A673 (cell line): ENCODE measurements around the gene MRPS18A. TPM values are rescaled to one million over a fixed set of nuclear protein-coding genes. Genes with fewer than 3 reads are reported as not detected.
"Not testable (repeated sequence)": the region's sequence is repeated elsewhere in the genome, so short reads cannot be mapped to it uniquely, and the experiment has no call there.

Experiments used
- BruUV-seq: library from RNA; stranded (reverse); fragments of 400-500 nt; replicated peaks from 2 replicates; lab custom pipeline; 2021; lab: Mats Ljungman, UMichigan
- CTCF ChIA-PET: fragments of 300-600 bp; sonication (Branson Sonifier 250); formaldehyde crosslinking; loops from one replicate; lab custom pipeline; 2022; ENCODE audit warnings: antibody characterized with exemption; lab: Charles Lee
- POLR2A ChIA-PET: fragments of 300-600 bp; sonication (Branson Sonifier 250); formaldehyde crosslinking; loops from one replicate; lab custom pipeline; 2022; ENCODE audit warnings: antibody characterized with exemption; ENCODE audit not compliant: low non-redundant PET; lab: Charles Lee
- DNase-seq: peaks from one replicate; pipeline ENCODE4 v3.0.0-alpha.2; 2015; ENCODE audit warnings: low spot score
- H3K27ac ChIP-seq: fragments of 200-600 bp; sonication (generic); 2 replicates; pipeline ENCODE4 v1.5.1; 2016; ENCODE audit warnings: mixed run types, low read depth, mild to moderate bottlenecking, mixed read lengths, antibody characterized with exemption, low read length; ENCODE audit not compliant: poor library complexity, severe bottlenecking
- H3K27me3 ChIP-seq: fragments of 200-600 bp; sonication (generic); replicated peaks from 2 replicates; pipeline ENCODE4 v1.6.1; 2017; ENCODE audit warnings: mixed run types, low read depth, mild to moderate bottlenecking, mixed read lengths, antibody characterized with exemption, low read length; ENCODE audit not compliant: insufficient read depth, poor library complexity
- H3K36me3 ChIP-seq: fragments of 200-600 bp; sonication (generic); 2 replicates; pipeline ENCODE4 v1.6.1; 2016; ENCODE audit warnings: mixed run types, mild to moderate bottlenecking, mixed read lengths, antibody characterized with exemption, low read length; ENCODE audit not compliant: insufficient read depth, poor library complexity, severe bottlenecking
- H3K4me1 ChIP-seq: fragments of 200-600 bp; sonication (generic); 2 replicates; pipeline ENCODE4 v1.6.1; 2017; ENCODE audit warnings: mixed run types, mild to moderate bottlenecking, mixed read lengths, antibody characterized with exemption, low read length; ENCODE audit not compliant: insufficient read depth, poor library complexity, severe bottlenecking
- H3K4me3 ChIP-seq: fragments of 200-600 bp; sonication (generic); 2 replicates; pipeline ENCODE4 v1.5.1; 2016; ENCODE audit warnings: low read depth, mixed run types, mild to moderate bottlenecking, mixed read lengths, low read length; ENCODE audit not compliant: poor library complexity, severe bottlenecking
- H3K9me3 ChIP-seq: fragments of 200-600 bp; sonication (generic); 2 replicates; pipeline ENCODE4 v1.6.1; 2016; ENCODE audit warnings: mixed run types, low read depth, mild to moderate bottlenecking, mixed read lengths, antibody characterized with exemption, low read length; ENCODE audit not compliant: poor library complexity, severe bottlenecking
- CTCF ChIP-seq: fragments of 300-800, 200-600 bp; sonication (generic); conservative IDR thresholded peaks from 2 replicates; pipeline ENCODE4 v1.5.1; 2017; ENCODE audit warnings: low read depth, mild to moderate bottlenecking, antibody characterized with exemption, low read length, moderate library complexity, mixed read lengths
- EZH2 ChIP-seq: fragments of 200-600 bp; sonication (generic); IDR thresholded peaks from 2 replicates; pipeline ENCODE4 v1.6.1; 2017; ENCODE audit warnings: borderline replicate concordance, low read depth, mild to moderate bottlenecking, mixed read lengths, antibody characterized with exemption, low read length; ENCODE audit not compliant: poor library complexity, severe bottlenecking
- intact Hi-C: fragments of 100-400 bp; cut with micrococcal nuclease; formaldehyde crosslinking; loops from one replicate; pipeline ENCODE4 v1.10.0; 2022; ENCODE audit not compliant: unreplicated experiment
- total RNA-seq: library from RNA; stranded (reverse); gene quantifications from 2 replicates; pipeline ENCODE4 v1.2.3, GENCODE V29; 2021

The MRPS18A gene
- total RNA-seq, 1 experiment from 2014 or later = 64.6 TPM

GRCh38 chr6:43634702-43635303, 52.8 kb downstream of the MRPS18A start:
- peaks cover 38% of the 10 kb centered on the region for H3K4me1 ChIP-seq
- intact Hi-C loops = no loop called here
- no peaks in the 10 kb centered on the region for H3K9me3 ChIP-seq
- POLR2A ChIA-PET = interaction anchor here (0.5 kb wide), 1 partner anchor 396 kb away, joined by 7 read pairs; no protein-coding TSS in a partner anchor
- H3K27ac ChIP-seq = peak overlapping the region; percentile 89
- no peak for DNase-seq
- TF ChIP-seq EZH2 (no peak), CTCF (no peak)
- H3K36me3 ChIP-seq = peaks cover 28% of the 10 kb centered on the region
- CTCF ChIA-PET = no interaction called here
- no peak overlapping the region for H3K4me3 ChIP-seq
- BruUV-seq = no TSS peak
- H3K27me3 ChIP-seq = no peaks in the 10 kb centered on the region

GRCh38 chr6:43633002-43633401, 54.6 kb downstream of the MRPS18A start:
- BruUV-seq, H3K9me3 ChIP-seq, H3K27me3 ChIP-seq, POLR2A ChIA-PET, H3K27ac ChIP-seq, DNase-seq, H3K4me3 ChIP-seq, intact Hi-C loops, CTCF ChIA-PET: not testable (repeated sequence)
- H3K4me1 ChIP-seq = peaks cover 28% of the 10 kb centered on the region
- H3K36me3 ChIP-seq = peaks cover 10% of the 10 kb centered on the region

- POLR2A ChIA-PET = no interaction called here
- H3K27me3 ChIP-seq = no peaks in the 10 kb centered on the region
- intact Hi-C loops = no loop called here
- H3K36me3 ChIP-seq = peaks cover 4% of the 10 kb centered on the region
- no peak overlapping the region for H3K4me3 ChIP-seq
- no TSS peak for BruUV-seq
- CTCF ChIA-PET = no interaction called here
- peak overlapping the region; percentile 33 for H3K27ac ChIP-seq
- H3K9me3 ChIP-seq = no peaks in the 10 kb centered on the region
- TF ChIP-seq EZH2 = no peak
- no peak for TF ChIP-seq CTCF
- H3K4me1 ChIP-seq = peaks cover 28% of the 10 kb centered on the region
- DNase-seq = no peak
These were observed 56.5 kb downstream of the MRPS18A start for GRCh38 chr6:43630980-43631619.
